Activated CD8-positive, alpha-beta memory T cell treated with anti-CD3 and anti-CD28 coated beads, Interleukin-2, amount 50 U/mL, for 4 hours (primary cell): Measurements from ENCODE around the gene GIPC3.
"Not testable (repeated sequence)": the region's sequence is repeated elsewhere in the genome, so short reads cannot be mapped to it uniquely, and the experiment has no call there.

ENCODE experiments used
- DNase-seq: peaks from one replicate; pipeline ENCODE4 v3.0.0-alpha.2; 2020

The GIPC3 gene

GRCh38 chr19:3576696-3577443 lies 8.4 kb upstream of the GIPC3 start:
- no peak for DNase-seq

GRCh38 chr19:3577723-3578344 lies 7.4 kb upstream of the GIPC3 start:
- DNase-seq: no peak

- no peak for DNase-seq
Observed at GRCh38 chr19:3578390-3578789, 6.9 kb upstream of the GIPC3 start.

GRCh38 chr19:3580156-3580934 lies 4.9 kb upstream of the GIPC3 start:
- no peak for DNase-seq

- DNase-seq: not testable (repeated sequence)
Observed at GRCh38 chr19:3581792-3582191, 3.5 kb upstream of the GIPC3 start.

- DNase-seq: not testable (repeated sequence)
Observed at GRCh38 chr19:3584036-3584802, 1.1 kb upstream of the GIPC3 start.

GRCh38 chr19:3586127-3586626 lies 899 bp downstream of the GIPC3 start:
- DNase-seq: peak; percentile 56

GRCh38 chr19:3586707-3587346 lies 1.5 kb downstream of the GIPC3 start:
- DNase-seq: no peak

- DNase-seq: no peak
Observed at GRCh38 chr19:3589439-3589838, 4.2 kb downstream of the GIPC3 start.

- DNase-seq: no peak
Observed at GRCh38 chr19:3589949-3590348, 4.7 kb downstream of the GIPC3 start.

GRCh38 chr19:3590991-3591659 lies 5.8 kb downstream of the GIPC3 start:
- no peak for DNase-seq

- DNase-seq: no peak
Observed at GRCh38 chr19:3591876-3592613, 6.8 kb downstream of the GIPC3 start.

GRCh38 chr19:3593156-3593555 lies 7.9 kb downstream of the GIPC3 start:
- DNase-seq: no peak

GRCh38 chr19:3595521-3596061 lies 10.3 kb downstream of the GIPC3 start:
- no peak for DNase-seq

- no peak for DNase-seq
Observed at GRCh38 chr19:3599776-3600187, 14.5 kb downstream of the GIPC3 start.

GRCh38 chr19:3601021-3601420 lies 15.7 kb downstream of the GIPC3 start:
- DNase-seq: no peak

GRCh38 chr19:3603121-3603811 lies 18.0 kb downstream of the GIPC3 start:
- DNase-seq: no peak

GRCh38 chr19:3604227-3604986 lies 19.1 kb downstream of the GIPC3 start:
- DNase-seq: no peak

GRCh38 chr19:3604987-3605343 lies 19.7 kb downstream of the GIPC3 start:
- DNase-seq: peak; percentile 40
